GM19043 (cell line): Measurements from ENCODE around the gene ILKAP.
"Not testable (repeated sequence)": the region's sequence is repeated elsewhere in the genome, so short reads cannot be mapped to it uniquely, and the experiment has no call there.

Source experiments
- ATAC-seq: cut with Tn5 transposase; IDR thresholded peaks from one replicate; pipeline ENCODE4 v1.9.1; 2021; ENCODE audit warnings: low read depth; ENCODE audit not compliant: unreplicated experiment

ILKAP gene

GRCh38 chr2:238203973-238204683, 633 bp upstream of the ILKAP start:
- peak; percentile 13 for ATAC-seq

- no peak for ATAC-seq
Observed at GRCh38 chr2:238202326-238203093, 985 bp downstream of the ILKAP start.

GRCh38 chr2:238190445-238190844, 13.1 kb downstream of the ILKAP start:
- ATAC-seq, result no peak

- no peak for ATAC-seq
Observed at GRCh38 chr2:238187618-238188548, 15.6 kb downstream of the ILKAP start.

DNA sequence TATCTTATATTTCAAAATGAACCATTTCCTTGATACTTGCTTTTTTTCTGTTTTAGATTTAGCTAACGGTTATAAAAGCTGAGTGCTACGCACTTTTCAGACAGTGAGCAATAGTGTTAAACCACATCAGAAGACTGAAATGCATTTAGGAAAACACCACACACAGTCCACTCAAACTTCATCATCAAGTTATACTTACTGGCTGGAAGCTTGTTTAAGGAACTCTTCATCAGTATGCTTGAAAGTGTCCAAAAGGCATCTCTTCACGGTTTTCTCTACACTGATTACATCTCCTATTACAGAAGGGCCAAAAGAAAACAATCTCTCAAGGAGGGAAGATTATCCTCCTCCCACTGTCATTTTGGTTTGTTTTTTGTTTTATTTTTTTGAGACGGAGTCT, 19.7 kb downstream of the ILKAP start:
- no peak for ATAC-seq

DNA sequence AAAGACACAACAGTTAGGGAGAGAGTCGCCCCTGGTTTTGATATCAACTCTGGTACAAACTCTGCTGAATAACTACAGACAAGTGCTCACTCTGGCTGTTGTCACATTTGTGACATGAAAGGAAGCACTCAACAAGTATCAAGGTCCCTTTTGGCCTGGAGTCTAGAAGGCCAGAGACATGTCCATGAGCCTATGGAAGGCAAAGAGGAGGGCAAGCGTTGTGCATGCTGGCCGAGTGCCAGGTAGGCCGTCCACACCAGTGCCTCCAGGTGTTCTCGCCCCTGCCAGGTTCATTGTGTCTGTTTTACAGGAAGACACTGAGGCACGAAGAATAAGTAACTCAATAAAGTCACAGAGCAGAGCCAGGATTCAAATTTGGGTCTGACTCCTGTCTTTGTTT, 21.1 kb downstream of the ILKAP start:
- ATAC-seq, result no peak

DNA sequence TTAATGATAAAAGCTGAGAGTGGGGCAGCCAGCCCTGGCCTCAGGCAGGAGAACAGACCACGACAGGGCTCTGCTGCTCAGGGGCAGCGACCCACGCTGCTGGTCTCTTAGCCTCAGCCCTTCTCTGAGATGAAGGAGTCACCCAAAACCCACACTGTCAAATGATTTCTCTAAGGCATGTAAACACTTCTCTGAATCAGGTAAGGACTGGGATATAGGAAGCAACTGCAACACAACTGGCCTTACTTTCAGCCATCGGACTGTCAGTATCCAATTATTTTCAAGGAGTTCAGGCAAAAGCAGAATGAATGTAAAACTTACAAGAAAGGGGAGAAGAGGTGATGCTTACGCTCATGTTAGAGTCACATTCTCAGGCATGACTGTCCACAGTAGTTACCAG, 22.9 kb downstream of the ILKAP start:
- no peak for ATAC-seq

DNA sequence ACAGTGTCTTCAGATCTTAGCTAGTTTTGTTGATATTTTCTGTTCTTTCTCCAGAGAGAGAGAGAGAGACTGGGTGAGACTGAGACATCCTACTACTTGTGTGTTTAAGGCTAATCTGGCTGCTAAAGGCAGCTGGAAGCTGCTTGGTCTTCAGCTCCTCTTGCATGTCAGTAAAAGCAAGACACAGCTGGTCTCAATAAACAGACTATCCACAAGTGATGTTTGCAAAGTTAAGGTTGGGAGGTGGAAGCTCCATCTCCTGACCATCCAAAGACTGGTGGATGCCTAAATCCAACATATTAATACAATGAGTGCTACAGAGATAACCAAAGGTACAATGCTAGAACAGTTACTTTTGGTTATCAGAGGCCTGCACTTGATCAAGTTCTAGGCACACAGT, 26.9 kb downstream of the ILKAP start:
- no peak for ATAC-seq

DNA sequence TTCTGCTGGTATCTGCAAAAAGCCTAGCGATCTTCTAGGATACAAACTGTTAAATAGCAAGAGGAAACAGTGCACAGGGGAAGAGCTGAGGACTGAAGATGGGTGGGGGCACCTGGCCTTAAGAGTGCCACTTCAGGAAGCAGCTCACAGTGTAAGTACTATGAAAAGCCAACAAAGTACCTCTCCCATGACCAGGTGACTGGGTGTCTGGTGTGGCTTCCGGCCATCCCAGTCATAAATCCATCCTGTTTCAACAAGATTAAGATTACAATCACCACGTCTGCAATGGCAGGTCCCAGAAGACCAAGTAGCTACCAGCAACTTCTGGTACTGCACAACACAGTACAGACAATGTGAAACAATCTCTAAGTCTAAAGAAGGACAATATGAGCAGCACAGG, 28.8 kb downstream of the ILKAP start:
- no peak for ATAC-seq

DNA sequence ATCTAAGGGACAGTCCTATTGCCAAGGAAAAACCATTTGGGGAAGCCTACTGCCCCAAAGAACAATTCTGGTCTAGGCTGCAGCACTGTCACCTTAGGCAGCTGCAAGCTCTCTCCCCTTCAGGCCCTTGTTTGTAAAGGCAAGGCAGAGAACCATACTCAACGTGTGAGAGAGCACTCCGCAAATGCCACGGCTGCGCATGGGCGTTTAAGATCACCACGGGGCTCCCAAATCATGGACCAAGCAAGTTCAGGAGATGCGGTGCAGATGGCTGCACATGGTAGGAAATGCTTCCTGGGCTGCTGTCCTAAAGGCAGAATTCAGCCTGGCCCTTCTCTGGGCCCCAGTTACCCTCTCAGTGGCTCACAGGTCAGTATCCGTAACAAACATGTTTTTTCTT, 29.2 kb downstream of the ILKAP start:
- ATAC-seq, result no peak

GRCh38 chr2:238173692-238174091, 29.8 kb downstream of the ILKAP start:
- ATAC-seq, result no peak

- no peak for ATAC-seq
Observed at GRCh38 chr2:238172439-238172838, 31.1 kb downstream of the ILKAP start.

- ATAC-seq, result no peak
Observed at GRCh38 chr2:238171575-238172187, 31.8 kb downstream of the ILKAP start.

DNA sequence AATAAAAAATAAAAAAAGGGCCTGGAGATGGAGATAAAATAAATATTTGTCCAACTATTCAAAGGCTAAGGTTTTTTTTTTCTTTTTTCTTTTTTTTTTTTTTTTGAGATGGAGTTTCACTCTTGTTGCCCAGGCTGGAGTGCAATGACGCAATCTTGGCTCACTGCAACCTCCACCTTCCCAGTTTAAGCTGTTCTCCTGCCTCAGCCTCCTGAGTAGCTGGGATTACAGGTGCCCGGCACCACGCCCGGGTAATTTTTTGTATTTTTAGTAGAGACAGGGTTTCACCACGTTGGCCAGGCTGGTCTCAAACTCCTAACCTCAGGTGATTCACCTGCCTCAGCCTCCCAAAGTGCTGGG, 32.4 kb downstream of the ILKAP start:
- ATAC-seq, result not testable (repeated sequence)

DNA sequence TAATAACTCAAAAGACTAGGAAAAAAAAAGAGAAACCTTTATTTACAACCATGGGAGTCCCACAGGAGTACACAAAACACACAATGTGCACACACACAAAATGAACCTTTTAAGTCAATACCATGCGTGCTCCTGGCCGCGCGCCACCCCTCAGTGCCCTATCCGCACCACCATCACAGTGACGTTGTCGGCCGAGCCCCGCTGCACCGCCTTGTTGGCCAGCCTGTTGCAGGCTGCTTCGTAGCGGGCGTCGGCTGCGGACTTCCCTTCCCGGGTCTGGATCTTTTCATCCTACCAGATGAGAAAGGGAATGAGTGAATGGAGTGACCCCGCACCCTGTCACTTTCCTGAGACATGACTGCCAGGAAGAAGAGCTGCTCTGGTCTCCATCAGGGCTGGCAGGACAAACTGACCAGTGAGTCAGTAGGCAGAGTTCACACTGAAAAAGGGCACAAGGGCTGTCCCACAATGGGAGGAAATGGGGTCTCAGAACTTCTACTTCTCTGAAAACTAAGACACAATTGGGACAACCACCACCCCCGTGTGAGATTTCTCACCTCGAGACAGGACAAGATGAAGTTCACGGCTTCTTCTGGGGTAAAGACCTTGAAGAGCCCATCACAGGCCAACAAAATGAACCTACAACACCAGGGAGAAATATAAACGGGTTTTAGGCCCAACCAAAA, 33.0 kb downstream of the ILKAP start:
- ATAC-seq, result no peak

GRCh38 chr2:238169708-238170251, 33.7 kb downstream of the ILKAP start:
- no peak for ATAC-seq

- no peak for ATAC-seq
Observed at GRCh38 chr2:238169048-238169707, 34.3 kb downstream of the ILKAP start.

DNA sequence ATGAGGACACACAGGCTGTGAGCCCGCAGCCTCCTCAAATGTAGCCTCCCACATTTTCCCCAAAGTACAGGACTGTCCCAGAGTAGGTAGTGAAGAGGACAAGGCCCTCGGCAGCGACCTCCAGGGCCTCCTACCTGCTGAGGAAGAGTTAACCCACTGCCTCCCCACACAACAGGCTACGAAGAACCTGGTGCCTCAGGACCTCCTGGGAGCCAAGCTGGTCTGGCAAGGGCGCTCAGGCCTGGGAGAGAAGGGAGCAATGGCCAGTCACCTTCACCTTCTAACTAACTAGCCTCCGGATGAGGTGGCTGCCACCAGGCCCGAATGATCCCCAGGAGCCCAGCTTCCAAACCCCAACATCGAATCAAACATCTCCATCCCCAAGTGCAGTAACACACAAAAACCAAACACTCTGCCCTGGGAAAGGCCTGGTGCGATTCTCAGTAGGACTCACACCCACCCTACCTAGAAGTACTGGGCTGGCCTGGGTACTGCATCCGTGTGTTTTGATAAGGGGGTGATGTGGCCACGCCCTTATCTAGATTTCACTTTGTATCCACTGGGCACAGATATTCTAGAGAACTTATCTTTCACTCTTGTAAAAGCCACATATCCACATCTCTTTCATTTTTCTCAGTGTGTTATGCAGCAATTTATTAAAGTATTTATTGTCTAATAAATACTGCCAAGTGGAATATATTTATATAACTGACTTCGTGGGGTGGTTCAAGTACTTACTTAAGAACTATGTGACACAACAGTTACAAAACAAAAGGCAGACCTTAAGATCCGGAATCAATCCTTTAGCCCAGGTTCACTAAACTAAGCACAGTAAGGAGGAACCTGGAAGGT, 35.1 kb downstream of the ILKAP start:
- no peak for ATAC-seq
